Breast epithelium (tissue), 3 donors: ENCODE results near the gene CGN.

ENCODE experiments used
- POLR2AphosphoS5 ChIP-seq, 3 donors: sonication (generic); formaldehyde crosslinking; IDR thresholded peaks; one replicate each; pipeline ENCODE4 v1.6.1; 2017; ENCODE audit warnings: antibody characterized with exemption in 3 of 3
- TF ChIP-seq, protein P1 (sequence below), 3 donors: fragments of 450-650 bp; IDR thresholded peaks; one replicate each; pipeline ENCODE4 v1.5.1; 2016 to 2017; ENCODE audit warnings: antibody characterized with exemption in 3 of 3, mild to moderate bottlenecking in 3 of 3, moderate library complexity in 3 of 3

DNA sequence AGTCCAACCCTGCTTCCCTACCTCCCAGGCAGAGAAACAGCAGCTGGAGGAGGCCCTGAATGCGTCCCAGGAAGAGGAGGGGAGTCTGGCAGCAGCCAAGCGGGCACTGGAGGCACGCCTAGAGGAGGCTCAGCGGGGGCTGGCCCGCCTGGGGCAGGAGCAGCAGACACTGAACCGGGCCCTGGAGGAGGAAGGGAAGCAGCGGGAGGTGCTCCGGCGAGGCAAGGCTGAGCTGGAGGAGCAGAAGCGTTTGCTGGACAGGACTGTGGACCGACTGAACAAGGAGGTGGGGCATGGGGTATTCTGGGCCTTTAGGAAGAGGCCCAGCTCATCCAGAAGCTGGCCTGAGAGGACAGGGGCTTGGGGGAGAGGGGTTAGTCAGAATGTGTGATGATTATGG lies 19.3 kb downstream of the CGN start:
- TF ChIP-seq POLR2AphosphoS5 (IDR thresholded peaks at IDR 0.05) = no peak
- TF ChIP-seq, protein P1, sequence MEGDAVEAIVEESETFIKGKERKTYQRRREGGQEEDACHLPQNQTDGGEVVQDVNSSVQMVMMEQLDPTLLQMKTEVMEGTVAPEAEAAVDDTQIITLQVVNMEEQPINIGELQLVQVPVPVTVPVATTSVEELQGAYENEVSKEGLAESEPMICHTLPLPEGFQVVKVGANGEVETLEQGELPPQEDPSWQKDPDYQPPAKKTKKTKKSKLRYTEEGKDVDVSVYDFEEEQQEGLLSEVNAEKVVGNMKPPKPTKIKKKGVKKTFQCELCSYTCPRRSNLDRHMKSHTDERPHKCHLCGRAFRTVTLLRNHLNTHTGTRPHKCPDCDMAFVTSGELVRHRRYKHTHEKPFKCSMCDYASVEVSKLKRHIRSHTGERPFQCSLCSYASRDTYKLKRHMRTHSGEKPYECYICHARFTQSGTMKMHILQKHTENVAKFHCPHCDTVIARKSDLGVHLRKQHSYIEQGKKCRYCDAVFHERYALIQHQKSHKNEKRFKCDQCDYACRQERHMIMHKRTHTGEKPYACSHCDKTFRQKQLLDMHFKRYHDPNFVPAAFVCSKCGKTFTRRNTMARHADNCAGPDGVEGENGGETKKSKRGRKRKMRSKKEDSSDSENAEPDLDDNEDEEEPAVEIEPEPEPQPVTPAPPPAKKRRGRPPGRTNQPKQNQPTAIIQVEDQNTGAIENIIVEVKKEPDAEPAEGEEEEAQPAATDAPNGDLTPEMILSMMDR (IDR thresholded peaks at IDR 0.05) = no peak
